Measurements from ENCODE around the gene HGF.

HGF gene

DNA sequence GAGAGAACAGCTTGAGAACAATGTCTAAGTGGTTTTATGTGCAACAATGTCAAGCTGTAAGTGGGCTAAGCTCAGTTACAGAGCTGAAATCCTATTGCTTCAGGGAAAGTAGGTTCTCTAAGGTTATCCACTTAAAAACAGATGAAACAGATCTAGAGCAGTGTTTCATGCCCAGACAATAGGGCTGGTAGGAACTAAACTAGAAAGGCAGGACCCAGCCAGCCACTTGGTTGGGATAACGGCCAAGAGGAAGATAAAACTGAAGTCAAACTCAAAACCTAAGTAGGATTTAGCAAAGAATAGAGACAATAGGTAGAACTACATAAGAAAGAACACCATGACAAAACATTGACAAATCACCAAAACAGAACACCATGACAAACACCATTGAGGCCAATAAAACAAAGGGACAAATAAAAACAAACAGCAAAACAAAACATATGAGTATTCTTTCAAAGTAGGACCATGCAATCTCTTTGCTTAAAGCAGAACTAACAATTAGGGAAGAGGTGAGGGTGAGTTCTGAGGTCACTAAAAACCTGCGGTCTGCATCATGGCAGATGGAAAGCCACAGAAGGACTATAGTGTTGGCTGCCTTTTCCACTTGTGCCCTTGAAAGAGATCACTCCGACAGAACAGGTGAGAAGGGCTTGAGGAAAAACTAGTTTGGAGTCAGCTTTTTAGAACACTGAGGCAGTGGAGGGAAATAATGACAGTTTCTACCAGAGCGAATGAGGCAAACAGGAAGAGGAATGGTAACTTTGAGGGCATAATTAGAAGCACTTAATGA, 81.0 kb downstream of the HGF start:
- no peak for DNase-seq (ENCODE audit: low read depth)
- H3K4me3 ChIP-seq (ENCODE audit: control insufficient read depth, low read depth, low read length) = no peak overlapping the region
- TF ChIP-seq, protein P1, sequence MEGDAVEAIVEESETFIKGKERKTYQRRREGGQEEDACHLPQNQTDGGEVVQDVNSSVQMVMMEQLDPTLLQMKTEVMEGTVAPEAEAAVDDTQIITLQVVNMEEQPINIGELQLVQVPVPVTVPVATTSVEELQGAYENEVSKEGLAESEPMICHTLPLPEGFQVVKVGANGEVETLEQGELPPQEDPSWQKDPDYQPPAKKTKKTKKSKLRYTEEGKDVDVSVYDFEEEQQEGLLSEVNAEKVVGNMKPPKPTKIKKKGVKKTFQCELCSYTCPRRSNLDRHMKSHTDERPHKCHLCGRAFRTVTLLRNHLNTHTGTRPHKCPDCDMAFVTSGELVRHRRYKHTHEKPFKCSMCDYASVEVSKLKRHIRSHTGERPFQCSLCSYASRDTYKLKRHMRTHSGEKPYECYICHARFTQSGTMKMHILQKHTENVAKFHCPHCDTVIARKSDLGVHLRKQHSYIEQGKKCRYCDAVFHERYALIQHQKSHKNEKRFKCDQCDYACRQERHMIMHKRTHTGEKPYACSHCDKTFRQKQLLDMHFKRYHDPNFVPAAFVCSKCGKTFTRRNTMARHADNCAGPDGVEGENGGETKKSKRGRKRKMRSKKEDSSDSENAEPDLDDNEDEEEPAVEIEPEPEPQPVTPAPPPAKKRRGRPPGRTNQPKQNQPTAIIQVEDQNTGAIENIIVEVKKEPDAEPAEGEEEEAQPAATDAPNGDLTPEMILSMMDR (IDR thresholded peaks at IDR 0.05; ENCODE audit: control insufficient read depth, insufficient read depth, low read depth, low read length, missing control alignments) = no peak

DNA sequence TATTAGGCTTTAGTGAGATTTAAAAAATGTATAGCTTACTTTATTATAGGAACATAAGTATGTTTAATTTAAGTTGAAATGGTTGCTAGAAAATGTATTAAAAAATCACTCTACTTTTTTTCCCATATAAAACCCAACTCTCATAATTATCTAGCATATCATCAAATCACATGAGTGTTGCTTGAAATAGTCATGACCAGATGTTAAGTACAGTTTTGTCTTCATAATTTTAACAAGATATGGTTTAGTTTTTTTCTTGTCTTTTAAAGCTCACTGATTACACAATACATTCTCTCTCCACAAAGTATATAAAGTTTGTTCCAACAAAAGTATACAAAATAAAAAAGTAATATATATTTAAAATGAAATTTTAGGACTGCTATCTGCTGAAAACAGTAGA, 82.8 kb downstream of the HGF start:
- TF ChIP-seq, protein P1 (IDR thresholded peaks at IDR 0.05; ENCODE audit: control insufficient read depth, insufficient read depth, low read depth, low read length, missing control alignments) = no peak
- DNase-seq (ENCODE audit: low read depth) = no peak
- H3K4me3 ChIP-seq (ENCODE audit: control insufficient read depth, low read depth, low read length) = no peak overlapping the region

DNA sequence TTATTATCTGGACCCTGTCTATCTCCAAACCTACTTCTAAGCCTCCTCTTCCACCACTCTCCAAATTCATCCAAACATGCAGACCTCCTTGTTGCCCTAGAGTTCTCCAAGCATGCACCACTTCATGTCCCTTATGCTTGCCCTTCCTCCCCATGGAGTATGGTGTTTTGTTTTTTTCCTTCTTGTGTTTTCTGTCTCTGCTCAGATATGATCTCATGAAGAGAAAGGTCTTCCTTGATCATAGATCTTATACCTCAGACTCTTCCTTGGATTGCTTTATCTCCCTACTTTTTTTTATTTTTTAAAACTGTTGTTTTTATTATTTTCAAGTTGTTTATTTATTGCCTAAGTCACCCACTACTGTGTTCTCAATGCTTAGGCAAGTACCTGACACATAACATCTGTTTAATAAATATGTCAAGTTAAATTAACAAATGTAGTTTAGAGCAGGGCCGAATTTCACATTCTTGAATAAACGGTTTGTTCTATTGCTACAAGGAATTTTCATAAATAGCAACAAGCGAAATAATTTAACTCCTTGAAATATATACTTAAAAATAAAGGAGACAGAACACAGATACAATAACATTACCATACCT, 84.5 kb downstream of the HGF start:
- TF ChIP-seq, protein P1 (IDR thresholded peaks at IDR 0.05; ENCODE audit: control insufficient read depth, insufficient read depth, low read depth, low read length, missing control alignments) = no peak
- H3K4me3 ChIP-seq (ENCODE audit: control insufficient read depth, low read depth, low read length) = no peak overlapping the region
- DNase-seq (ENCODE audit: low read depth) = no peak

DNA sequence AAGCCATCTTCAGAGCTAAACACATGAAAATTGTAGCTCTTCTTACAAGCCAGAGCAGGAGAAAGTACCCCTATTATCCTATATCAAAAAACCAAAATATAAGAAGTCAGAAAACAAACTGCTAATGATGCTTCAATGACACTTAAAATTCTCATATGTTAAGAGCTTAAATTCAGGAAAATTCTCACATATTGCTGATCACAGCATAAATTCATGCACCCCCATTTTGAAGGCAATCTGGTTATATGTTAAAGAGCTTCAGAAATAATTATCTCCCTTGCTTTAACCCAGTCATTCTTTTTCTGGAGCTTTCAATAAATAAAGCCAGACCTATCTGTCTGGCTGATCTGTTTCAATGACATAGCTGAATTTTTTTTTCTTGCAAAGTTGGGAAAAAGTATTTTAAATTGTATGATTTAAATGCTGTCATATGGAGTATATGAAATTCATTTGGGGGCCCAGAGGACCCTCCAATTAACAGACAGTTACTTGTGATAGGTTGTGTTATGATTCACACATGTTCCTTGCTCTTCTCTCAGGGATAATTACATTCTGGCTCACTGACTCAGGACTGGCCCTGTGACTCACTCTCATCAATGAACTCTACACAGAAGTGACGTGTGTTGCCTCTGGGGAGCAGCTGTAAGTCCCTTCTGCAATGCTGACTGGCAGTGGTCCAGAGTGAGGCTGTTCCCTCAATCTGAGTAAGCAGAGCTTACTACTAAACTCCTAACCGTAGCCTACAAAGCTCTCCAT, 85.2 kb downstream of the HGF start:
- peak; percentile 100 for DNase-seq (ENCODE audit: low read depth)
- H3K4me3 ChIP-seq (ENCODE audit: control insufficient read depth, low read depth, low read length) = no peak overlapping the region
- TF ChIP-seq, protein P1 (IDR thresholded peaks at IDR 0.05; ENCODE audit: control insufficient read depth, insufficient read depth, low read depth, low read length, missing control alignments) = no peak

DNA sequence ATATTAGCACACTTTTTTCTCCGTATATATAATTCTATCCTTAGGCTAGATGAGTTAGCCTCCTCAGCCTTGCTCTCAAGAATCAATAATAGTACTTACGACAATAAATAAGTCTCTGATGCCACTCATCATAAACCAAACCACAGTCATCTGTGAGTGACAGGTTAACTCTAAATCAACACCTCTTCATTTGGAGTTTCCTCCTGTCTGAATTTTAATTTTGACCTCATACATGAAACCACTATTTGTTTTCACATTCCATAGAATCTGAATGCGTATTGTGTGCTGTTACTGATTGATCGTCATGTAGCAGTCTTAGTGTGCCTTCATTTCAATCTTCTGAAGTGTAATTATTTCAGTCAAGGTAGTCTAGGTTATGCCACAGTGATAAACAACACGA, 85.8 kb downstream of the HGF start:
- TF ChIP-seq, protein P1 (IDR thresholded peaks at IDR 0.05; ENCODE audit: control insufficient read depth, insufficient read depth, low read depth, low read length, missing control alignments) = no peak
- H3K4me3 ChIP-seq (ENCODE audit: control insufficient read depth, low read depth, low read length) = no peak overlapping the region
- DNase-seq (ENCODE audit: low read depth) = no peak

DNA sequence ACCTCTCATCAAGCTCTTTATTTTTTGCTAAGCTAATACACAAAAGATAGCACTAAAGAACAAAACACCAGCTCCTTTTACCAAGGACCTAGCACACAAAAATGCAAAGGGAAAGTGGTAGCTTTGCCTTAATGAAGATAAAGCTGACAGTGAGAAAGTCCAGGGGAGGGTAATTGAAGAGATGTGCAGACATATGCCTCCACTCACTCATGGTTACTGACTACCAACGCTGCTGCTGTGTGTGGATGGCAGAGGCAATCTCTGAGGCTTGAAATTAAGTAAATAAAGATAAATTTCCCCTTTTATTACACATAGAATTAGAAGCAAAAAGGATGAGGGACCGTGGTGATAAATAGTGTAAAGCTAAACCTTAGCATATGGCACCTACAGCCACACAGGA, 87.0 kb downstream of the HGF start:
- no peak for DNase-seq (ENCODE audit: low read depth)
- TF ChIP-seq, protein P1 (IDR thresholded peaks at IDR 0.05; ENCODE audit: control insufficient read depth, insufficient read depth, low read depth, low read length, missing control alignments) = no peak
- H3K4me3 ChIP-seq (ENCODE audit: control insufficient read depth, low read depth, low read length) = no peak overlapping the region
